ENCODE measurements around the gene SULT1A1. TPM values are rescaled to one million over a fixed set of nuclear protein-coding genes. Genes with fewer than 3 reads are reported as not detected.

The SULT1A1 gene
- total and polyA plus RNA-seq, 2 of the 13 experiments (the other 11 are each of a cell fraction or from before 2014, with no cell fraction given): 114 to 147 TPM

- BruUV-seq (replicated peaks): no TSS peak
- Histone ChIP-seq H3K27me3 (ENCODE audit: control insufficient read depth in 1 of 2, insufficient read depth in 2 of 2, low read length in 2 of 2) (no peaks in the 10 kb centered on the region), H3K9me3 (ENCODE audit: low read length) (no peaks in the 10 kb centered on the region), H2AFZ (ENCODE audit: low read length) (no peak overlapping the region), H3K4me2 (ENCODE audit: low read depth, low read length) (no peak overlapping the region), H3K79me2 (ENCODE audit: insufficient read depth, low read length) (no peaks in the 10 kb centered on the region), H3K27ac (ENCODE audit: extremely low read length, insufficient read depth, low read length) (no peak overlapping the region), H4K20me1 (ENCODE audit: insufficient read depth, low read length) (no peaks in the 10 kb centered on the region; the same call in 1 of the 2 replicates), H3K4me1 (ENCODE audit: insufficient read depth, low read length) (peaks cover 19% of the 10 kb centered on the region), H3K9ac (ENCODE audit: insufficient read depth, low read depth, low read length) (no peak overlapping the region), H3K4me3 (replicated peaks in 1 of 3; ENCODE audit: insufficient read depth in 1 of 3, low read depth in 2 of 3, low read length in 3 of 3) (no peak overlapping the region), H3K36me3 (replicated peaks in 1 of 2; ENCODE audit: control insufficient read depth in 1 of 2, insufficient read depth in 2 of 2, low read length in 2 of 2) (peaks cover 21 to 47% of the 10 kb centered on the region in 2 experiments)
- ATAC-seq (peak; percentile 7), FAIRE-seq (no peak), DNase-seq (ENCODE audit: low spot score) (no peak)
- in situ Hi-C loops (cut with HindIII; ENCODE audit: extremely low pct_ligation_motif_present, low pct_unique_long_range_greater_than_20kb): no loop called here
- TF ChIP-seq HMGA1 (CRISPR knock-in tag; conservative IDR thresholded peaks at IDR 0.05) (no peak), RBM22 (optimal IDR thresholded peaks at IDR 0.05; ENCODE audit: low read length) (peak; percentile 21), AGO2 (optimal IDR thresholded peaks at IDR 0.05; ENCODE audit: low read depth, low read length) (peak; percentile 35), ZNF616 (CRISPR knock-in tag; IDR thresholded peaks at IDR 0.05; ENCODE audit: low read depth) (no peak), MATR3 (CRISPR knock-in tag; IDR thresholded peaks at IDR 0.05) (no peak), CREM (IDR thresholded peaks at IDR 0.05) (no peak), CREM (CRISPR knock-in tag; IDR thresholded peaks at IDR 0.05) (no peak), STAT6 (CRISPR knock-in tag; IDR thresholded peaks at IDR 0.05; ENCODE audit: borderline replicate concordance) (no peak), RBFOX2 (IDR thresholded peaks at IDR 0.05; ENCODE audit: low read depth, low read length) (peak; percentile 62), FOXK1 (CRISPR knock-in tag; IDR thresholded peaks at IDR 0.05; ENCODE audit: borderline replicate concordance, low read depth) (no peak), ZNF263 (CRISPR knock-in tag; IDR thresholded peaks at IDR 0.05) (peak; percentile 86), ZFP62 (CRISPR knock-in tag; IDR thresholded peaks at IDR 0.05) (no peak), ZNF10 (CRISPR knock-in tag; IDR thresholded peaks at IDR 0.05; ENCODE audit: borderline replicate concordance, low read depth) (no peak), PAF1 (CRISPR knock-in tag; IDR thresholded peaks at IDR 0.05) (no peak), RNF219 (CRISPR knock-in tag; IDR thresholded peaks at IDR 0.05) (no peak), CAMTA2 (CRISPR knock-in tag; IDR thresholded peaks at IDR 0.05; ENCODE audit: borderline replicate concordance) (no peak), ZBTB7A (CRISPR knock-in tag; IDR thresholded peaks at IDR 0.05) (no peak), ZSCAN21 (CRISPR knock-in tag; IDR thresholded peaks at IDR 0.05; ENCODE audit: borderline replicate concordance) (no peak)
- intact Hi-C loops (cut with micrococcal nuclease; ENCODE audit: unreplicated experiment): no loop called here
- ChIA-PET CTCF (ENCODE audit: low intra/inter-chr PET ratio, low total read pairs) (no interaction called here), POLR2A (interaction anchor here (0.9 kb wide), 1 partner anchor 19 kb away, joined by 3 read pairs; the partner anchor contains the start of gene SULT1A1)
- WGBS (ENCODE audit: low lambda C conversion rate): 97% methylated on average over 21 of the region's 22 CpGs
Observed at GRCh38 chr16:28590384-28591340, 19.2 kb downstream of the SULT1A1 start.
